CD4-positive, CD25-positive, alpha-beta regulatory T cell (primary cell): Measurements from ENCODE around the gene KLK8. TPM values are rescaled to one million over a fixed set of nuclear protein-coding genes. Genes with fewer than 3 reads are reported as not detected.

Experiments used
- ATAC-seq, 2 donors: fragments of 150-1000 bp; cut with Tn5 transposase; one replicate each; pipeline ENCODE4 v1.10.0; 2021; ENCODE audit warnings: low read depth in 2 of 2, moderate number of reproducible peaks in 2 of 2, moderate library complexity in 1 of 2
- DNase-seq, 3 donors: peaks; one replicate each; pipeline versions ENCODE4 v3.0.0 to v3.0.0-alpha.2; 2012 to 2022; ENCODE audit warnings: mixed read lengths in 1 of 3
- H3K27ac ChIP-seq: one replicate; pipeline ENCODE4 v1.7.0; 2013; ENCODE audit warnings: mild to moderate bottlenecking, low read length; ENCODE audit not compliant: insufficient read depth, poor library complexity, severe bottlenecking
- H3K27me3 ChIP-seq: one replicate; pipeline ENCODE4 v1.7.0; 2013; ENCODE audit warnings: low read length; ENCODE audit not compliant: control insufficient read depth, insufficient read depth
- H3K36me3 ChIP-seq: one replicate; pipeline ENCODE4 v1.7.0; 2013; ENCODE audit warnings: mild to moderate bottlenecking, low read length, moderate library complexity; ENCODE audit not compliant: control insufficient read depth, insufficient read depth
- H3K4me1 ChIP-seq: 2 replicates; pipeline ENCODE4 v1.7.0; 2013; ENCODE audit warnings: mild to moderate bottlenecking, low read length; ENCODE audit not compliant: insufficient read depth, control insufficient read depth, poor library complexity, severe bottlenecking
- H3K4me3 ChIP-seq: one replicate; pipeline ENCODE4 v1.7.0; 2013; ENCODE audit warnings: low read depth, mild to moderate bottlenecking, low read length, moderate library complexity
- H3K9me3 ChIP-seq, 2 experiments: 1 replicate in 1 of 2; 2 replicates in 1 of 2; pipeline ENCODE4 v1.7.0; 2013; ENCODE audit warnings: low read length in 2 of 2, mild to moderate bottlenecking in 1 of 2, moderate library complexity in 1 of 2; ENCODE audit not compliant: control insufficient read depth in 2 of 2
- H3K27ac Mint-ChIP-seq, 3 donors: one replicate each; pipeline ENCODE4 v1.8.0; 2020 to 2022; ENCODE audit warnings: mild to moderate bottlenecking in 3 of 3, mixed read lengths in 3 of 3, moderate library complexity in 2 of 3
- H3K27me3 Mint-ChIP-seq: one replicate; pipeline ENCODE4 v1.8.0; 2022; ENCODE audit warnings: mild to moderate bottlenecking, mixed read lengths
- H3K36me3 Mint-ChIP-seq: one replicate; pipeline ENCODE4 v1.8.0; 2020; ENCODE audit warnings: mixed read lengths
- H3K4me1 Mint-ChIP-seq, 4 donors: one replicate each; pipeline ENCODE4 v1.8.0; 2020 to 2022; ENCODE audit warnings: mixed read lengths in 4 of 4, mild to moderate bottlenecking in 1 of 4
- H3K4me3 Mint-ChIP-seq, 4 donors: one replicate each; pipeline ENCODE4 v1.8.0; 2020 to 2022; ENCODE audit warnings: mild to moderate bottlenecking in 4 of 4, mixed read lengths in 4 of 4, moderate library complexity in 3 of 4
- H3K9me3 Mint-ChIP-seq, 7 donors: one replicate each; pipeline ENCODE4 v1.8.0; 2020 to 2022; ENCODE audit warnings: mixed read lengths in 7 of 7, mild to moderate bottlenecking in 3 of 7, moderate library complexity in 2 of 7
- polyA plus RNA-seq, 4 donors: library from polyadenylated mRNA; unstranded; fragments of 300-500 nt; fragmentation: Illumina TruSeq; gene quantifications; one replicate each; pipeline ENCODE4 v1.2.3, GENCODE V29; 2021
- total RNA-seq: library from RNA; stranded (reverse); gene quantifications from one replicate; pipeline ENCODE4 v1.2.3, GENCODE V29; 2022

The KLK8 gene, protein sequence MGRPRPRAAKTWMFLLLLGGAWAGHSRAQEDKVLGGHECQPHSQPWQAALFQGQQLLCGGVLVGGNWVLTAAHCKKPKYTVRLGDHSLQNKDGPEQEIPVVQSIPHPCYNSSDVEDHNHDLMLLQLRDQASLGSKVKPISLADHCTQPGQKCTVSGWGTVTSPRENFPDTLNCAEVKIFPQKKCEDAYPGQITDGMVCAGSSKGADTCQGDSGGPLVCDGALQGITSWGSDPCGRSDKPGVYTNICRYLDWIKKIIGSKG
- total RNA-seq: not detected
- not detected for polyA plus RNA-seq

DNA sequence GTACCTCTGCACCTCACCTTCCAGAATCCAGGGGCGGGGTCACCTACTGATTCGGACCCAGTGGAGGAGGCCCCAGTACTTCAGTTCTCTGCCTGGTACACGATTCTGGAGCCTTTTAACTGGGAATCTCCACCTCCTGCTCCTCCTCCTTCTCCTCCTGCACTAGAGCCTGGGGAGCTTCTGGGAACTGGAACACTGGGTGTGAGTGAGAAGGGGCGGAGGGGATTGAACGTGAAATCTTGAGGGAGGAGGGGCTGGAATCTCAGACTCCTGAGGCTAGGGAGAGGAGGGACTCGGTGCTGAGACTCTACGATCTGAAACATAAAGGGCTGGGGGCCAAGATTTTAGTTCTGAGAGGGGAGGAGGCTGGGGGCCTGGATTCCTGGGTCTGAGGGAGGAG is at the start of gene KLK8:
TSS of gene KLK8 (minus strand) at position 90 of the 400 bp plus-strand sequence. CDS start 437 bp downstream, outside the sequence.
- Histone ChIP-seq H3K36me3 (no peaks in the 10 kb centered on the region), H3K4me3 (no peak within 1 kb of the TSS), H3K4me1 (no peaks in the 10 kb centered on the region), H3K27me3 (peaks cover 3% of the 10 kb centered on the region), H3K27ac (no peak within 1 kb of the TSS), H3K9me3 (no peaks in the 10 kb centered on the region)
- no peak for DNase-seq
- Mint-ChIP-seq H3K4me1 (no peaks in the 10 kb centered on the region), H3K9me3 (no peaks in the 10 kb centered on the region), H3K36me3 (no peaks in the 10 kb centered on the region), H3K27ac (no peak within 1 kb of the TSS), H3K27me3 (peaks cover 16% of the 10 kb centered on the region), H3K4me3 (no peak within 1 kb of the TSS)
- ATAC-seq: no peak

DNA sequence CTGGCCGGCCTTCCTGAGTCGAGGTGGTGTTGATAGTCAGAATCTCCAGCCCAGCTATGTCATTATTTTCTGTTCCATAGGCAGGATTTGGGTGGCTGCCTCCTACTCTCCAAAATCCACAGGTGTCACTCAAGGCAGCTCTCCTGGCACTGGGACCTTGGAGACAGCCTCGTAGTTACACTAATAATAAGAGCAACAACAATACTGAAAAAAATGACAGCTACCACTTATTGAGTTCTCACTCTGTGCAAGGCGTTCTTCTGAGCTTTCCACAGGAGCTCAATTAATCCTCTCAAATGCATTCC is 45.6 kb upstream of the KLK8 start:
- peaks cover 0 to 5% (median 0%) of the 10 kb centered on the region in 7 donors for H3K9me3 Mint-ChIP-seq
- no peaks in the 10 kb centered on the region for H3K4me1 Mint-ChIP-seq
- DNase-seq: no peak
- H3K4me3 ChIP-seq: no peak overlapping the region
- peaks cover 0 to 4% of the 10 kb centered on the region in 2 experiments for H3K9me3 ChIP-seq
- H3K4me1 ChIP-seq: no peaks in the 10 kb centered on the region
- no peaks in the 10 kb centered on the region for H3K36me3 ChIP-seq
- no peak overlapping the region for H3K27ac Mint-ChIP-seq
- H3K27ac ChIP-seq: no peak overlapping the region
- ATAC-seq: no peak
- peaks cover 5% of the 10 kb centered on the region for H3K36me3 Mint-ChIP-seq
- peaks cover 2% of the 10 kb centered on the region for H3K27me3 ChIP-seq
- no peak overlapping the region for H3K4me3 Mint-ChIP-seq
- H3K27me3 Mint-ChIP-seq: peaks cover 4% of the 10 kb centered on the region

DNA sequence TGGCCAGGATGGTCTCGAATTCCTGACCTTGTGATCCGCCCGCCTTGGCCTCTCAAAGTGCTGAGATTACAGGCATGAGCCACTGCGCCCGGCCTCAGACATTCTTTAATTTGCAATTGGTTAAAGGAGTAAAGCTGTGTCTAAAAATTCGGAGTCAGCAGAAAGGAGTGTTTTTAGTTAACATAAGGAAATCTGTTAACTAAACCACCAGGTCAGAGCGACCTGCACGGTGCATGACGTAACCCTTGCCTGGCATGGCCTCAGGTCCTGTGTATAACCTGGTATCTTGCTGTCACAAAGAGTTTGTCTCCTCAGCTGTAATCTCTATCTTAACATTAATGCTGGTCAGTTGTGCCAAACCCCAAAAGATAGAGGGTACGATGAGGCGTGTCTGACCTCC is 42.9 kb upstream of the KLK8 start:
- no peaks in the 10 kb centered on the region for H3K9me3 ChIP-seq
- no peaks in the 10 kb centered on the region for H3K36me3 ChIP-seq
- Mint-ChIP-seq H3K27me3 (no peaks in the 10 kb centered on the region), H3K36me3 (peaks cover 5% of the 10 kb centered on the region), H3K27ac (no peak overlapping the region), H3K4me3 (no peak overlapping the region), H3K9me3 (peaks cover 0 to 3% (median 0%) of the 10 kb centered on the region in 7 donors), H3K4me1 (no peaks in the 10 kb centered on the region)
- DNase-seq (no peak), ATAC-seq (no peak)
- no peak overlapping the region for H3K27ac ChIP-seq
- no peak overlapping the region for H3K4me3 ChIP-seq
- H3K4me1 ChIP-seq: no peaks in the 10 kb centered on the region
- no peaks in the 10 kb centered on the region for H3K27me3 ChIP-seq

DNA sequence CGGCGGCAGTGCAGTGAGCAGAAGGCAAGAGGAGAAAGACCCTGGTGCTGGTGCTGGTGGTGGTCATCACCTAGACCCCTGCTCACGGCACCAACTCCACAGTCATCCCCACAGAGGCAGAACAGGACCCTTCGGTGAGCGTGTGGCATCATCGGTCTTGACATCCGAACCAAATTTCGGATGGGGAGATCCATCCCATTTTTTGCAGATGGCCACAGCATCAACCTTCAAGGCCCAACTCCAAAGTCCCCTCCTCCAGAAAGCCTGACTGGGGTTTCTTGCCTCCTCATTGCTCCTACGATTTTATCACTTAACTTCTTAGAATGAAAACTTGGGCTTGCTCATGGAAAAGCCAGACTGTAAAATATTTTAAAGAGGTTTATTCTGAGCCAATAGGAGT is 42.1 kb upstream of the KLK8 start:
- H3K27me3 ChIP-seq: no peaks in the 10 kb centered on the region
- no peaks in the 10 kb centered on the region for H3K36me3 ChIP-seq
- Mint-ChIP-seq H3K27ac (no peak overlapping the region), H3K36me3 (no peaks in the 10 kb centered on the region), H3K4me3 (no peak overlapping the region), H3K27me3 (no peaks in the 10 kb centered on the region), H3K9me3 (peaks cover 0 to 1% (median 0%) of the 10 kb centered on the region in 7 donors), H3K4me1 (no peaks in the 10 kb centered on the region)
- DNase-seq (no peak), ATAC-seq (no peak)
- H3K27ac ChIP-seq: no peak overlapping the region
- H3K4me1 ChIP-seq: no peaks in the 10 kb centered on the region
- no peak overlapping the region for H3K4me3 ChIP-seq
- H3K9me3 ChIP-seq: no peaks in the 10 kb centered on the region

DNA sequence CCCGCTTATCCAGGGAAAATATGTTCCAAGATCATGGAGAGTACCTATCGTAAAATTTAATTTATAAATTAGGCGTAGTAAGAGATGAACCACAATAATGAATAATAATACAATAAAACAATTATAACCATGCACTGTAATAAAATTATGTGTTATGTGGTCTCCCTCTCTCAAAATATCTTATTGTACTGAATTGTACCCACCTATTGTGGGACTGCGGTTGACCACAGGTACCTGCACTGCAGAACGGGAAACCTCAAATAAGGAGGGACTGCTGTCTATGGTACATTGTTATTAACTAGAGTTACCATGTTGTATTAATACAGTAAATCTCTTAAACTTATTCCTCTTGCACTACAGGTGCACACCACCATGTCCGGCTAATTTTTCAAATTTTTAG is 38.7 kb upstream of the KLK8 start:
- Histone ChIP-seq H3K27ac (no peak overlapping the region), H3K4me1 (no peaks in the 10 kb centered on the region), H3K36me3 (no peaks in the 10 kb centered on the region), H3K4me3 (no peak overlapping the region), H3K9me3 (no peaks in the 10 kb centered on the region), H3K27me3 (no peaks in the 10 kb centered on the region)
- DNase-seq (no peak), ATAC-seq (no peak)
- Mint-ChIP-seq H3K4me1 (no peaks in the 10 kb centered on the region), H3K9me3 (peaks cover 0 to 1% (median 0%) of the 10 kb centered on the region in 7 donors), H3K27ac (no peak overlapping the region), H3K36me3 (no peaks in the 10 kb centered on the region), H3K27me3 (peaks cover 6% of the 10 kb centered on the region), H3K4me3 (no peak overlapping the region)

DNA sequence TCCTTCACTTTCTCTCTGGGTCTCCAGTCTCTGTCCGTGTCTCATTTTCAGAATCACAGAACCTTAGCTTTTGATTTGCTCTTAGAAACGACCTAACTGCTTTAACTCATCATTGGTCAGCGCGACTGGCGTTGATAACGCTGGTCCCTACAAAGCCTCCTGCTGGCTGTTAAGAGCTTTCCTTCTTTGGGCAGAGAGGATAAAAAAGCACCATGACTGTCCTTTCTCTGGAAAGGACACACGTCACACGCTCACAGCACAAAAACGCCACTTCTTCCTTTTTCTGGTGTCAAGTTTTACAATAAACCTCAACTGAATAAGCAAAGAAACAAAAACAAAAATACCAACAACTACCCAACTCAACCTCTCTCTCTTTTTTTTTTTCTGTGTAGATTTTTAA is 35.1 kb upstream of the KLK8 start:
- no peaks in the 10 kb centered on the region for H3K4me1 Mint-ChIP-seq
- Histone ChIP-seq H3K27me3 (no peaks in the 10 kb centered on the region), H3K27ac (no peak overlapping the region), H3K36me3 (no peaks in the 10 kb centered on the region), H3K9me3 (no peaks in the 10 kb centered on the region), H3K4me1 (no peaks in the 10 kb centered on the region), H3K4me3 (no peak overlapping the region)
- peaks cover 0 to 4% (median 0%) of the 10 kb centered on the region in 7 donors for H3K9me3 Mint-ChIP-seq
- peaks cover 11% of the 10 kb centered on the region for H3K27me3 Mint-ChIP-seq
- ATAC-seq (no peak), DNase-seq (no peak)
- H3K27ac Mint-ChIP-seq: no peak overlapping the region
- H3K4me3 Mint-ChIP-seq: no peak overlapping the region
- H3K36me3 Mint-ChIP-seq: no peaks in the 10 kb centered on the region

DNA sequence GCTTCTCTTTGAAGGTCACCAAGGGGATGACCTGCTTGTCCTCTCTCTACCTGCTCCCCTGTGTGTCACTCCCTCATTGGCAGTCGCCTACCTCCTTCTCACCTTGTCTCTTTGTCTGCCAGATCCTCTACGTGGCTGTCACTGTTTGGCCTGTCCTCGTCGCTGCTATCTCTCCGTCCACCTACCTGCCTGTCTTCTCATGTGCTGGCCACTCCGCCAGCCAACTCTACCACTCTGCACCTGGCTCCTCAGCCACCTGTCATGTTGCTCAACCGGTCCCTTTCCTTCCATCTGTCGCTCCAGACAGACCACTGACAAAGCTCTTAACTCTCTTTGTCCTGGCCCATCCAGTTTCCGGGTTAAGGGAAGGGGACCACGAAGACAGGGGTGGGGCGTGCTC is 33.3 kb upstream of the KLK8 start, which contains the start of gene KLK12:
TSS of gene KLK12 (minus strand) at position 299 of the 400 bp plus-strand sequence. CDS start 381 bp downstream, outside the sequence.
- ATAC-seq (no peak), DNase-seq (no peak)
- no peaks in the 10 kb centered on the region for H3K36me3 Mint-ChIP-seq
- no peaks in the 10 kb centered on the region for H3K27me3 ChIP-seq
- H3K27ac Mint-ChIP-seq: no peak within 1 kb of the TSS
- no peaks in the 10 kb centered on the region for H3K36me3 ChIP-seq
- no peak within 1 kb of the TSS for H3K4me3 Mint-ChIP-seq
- no peaks in the 10 kb centered on the region for H3K9me3 ChIP-seq
- H3K4me1 ChIP-seq: no peaks in the 10 kb centered on the region
- no peaks in the 10 kb centered on the region for H3K4me1 Mint-ChIP-seq
- no peak within 1 kb of the TSS for H3K4me3 ChIP-seq
- peaks cover 15% of the 10 kb centered on the region for H3K27me3 Mint-ChIP-seq
- H3K9me3 Mint-ChIP-seq: peaks cover 0 to 4% (median 0%) of the 10 kb centered on the region in 7 donors
- H3K27ac ChIP-seq: no peak within 1 kb of the TSS

DNA sequence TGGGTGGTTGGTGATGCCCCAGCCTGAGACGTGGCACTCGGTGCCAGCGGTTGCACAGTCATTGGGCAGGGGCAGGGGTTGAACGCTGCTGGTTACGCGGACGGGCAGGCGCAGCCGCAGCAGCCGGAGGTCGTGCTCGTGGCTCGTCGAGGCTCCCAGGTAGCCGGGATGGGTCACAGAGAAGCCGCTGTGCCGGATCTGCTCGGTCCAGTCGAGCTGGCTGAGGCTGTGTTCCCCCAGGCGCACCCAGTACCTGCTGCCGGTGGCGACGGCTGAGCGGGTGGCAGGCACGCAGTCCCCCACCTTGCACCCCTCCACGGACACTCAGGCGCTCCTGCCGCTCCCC is 30.4 kb upstream of the KLK8 start:
- peaks cover 0 to 4% (median 0%) of the 10 kb centered on the region in 7 donors for H3K9me3 Mint-ChIP-seq
- peaks cover 27% of the 10 kb centered on the region for H3K27me3 Mint-ChIP-seq
- H3K4me3 Mint-ChIP-seq: no peak overlapping the region
- Histone ChIP-seq H3K36me3 (no peaks in the 10 kb centered on the region), H3K4me1 (no peaks in the 10 kb centered on the region), H3K27me3 (no peaks in the 10 kb centered on the region), H3K27ac (no peak overlapping the region), H3K9me3 (no peaks in the 10 kb centered on the region), H3K4me3 (no peak overlapping the region)
- ATAC-seq: no peak
- no peak for DNase-seq
- H3K36me3 Mint-ChIP-seq: no peaks in the 10 kb centered on the region
- peaks cover 0 to under 1% (median 0%) of the 10 kb centered on the region in 4 donors for H3K4me1 Mint-ChIP-seq
- H3K27ac Mint-ChIP-seq: no peak overlapping the region
